ENCODE measurements around the gene FGF22.

- TF ChIP-seq POLR2A (IDR thresholded peaks at IDR 0.05; ENCODE audit: low read depth, low read length) (no peak), BCL11A (IDR thresholded peaks at IDR 0.05; ENCODE audit: low read depth, low read length) (no peak), HCFC1 (IDR thresholded peaks at IDR 0.05; ENCODE audit: low read length) (no peak), KDM1A (IDR thresholded peaks at IDR 0.05; ENCODE audit: borderline replicate concordance) (no peak), MEF2A (IDR thresholded peaks at IDR 0.05; ENCODE audit: insufficient read depth, low read depth, low read length) (no peak), SREBF2 (IDR thresholded peaks at IDR 0.05; ENCODE audit: low read length) (no peak)
- TF ChIP-seq, protein P1, sequence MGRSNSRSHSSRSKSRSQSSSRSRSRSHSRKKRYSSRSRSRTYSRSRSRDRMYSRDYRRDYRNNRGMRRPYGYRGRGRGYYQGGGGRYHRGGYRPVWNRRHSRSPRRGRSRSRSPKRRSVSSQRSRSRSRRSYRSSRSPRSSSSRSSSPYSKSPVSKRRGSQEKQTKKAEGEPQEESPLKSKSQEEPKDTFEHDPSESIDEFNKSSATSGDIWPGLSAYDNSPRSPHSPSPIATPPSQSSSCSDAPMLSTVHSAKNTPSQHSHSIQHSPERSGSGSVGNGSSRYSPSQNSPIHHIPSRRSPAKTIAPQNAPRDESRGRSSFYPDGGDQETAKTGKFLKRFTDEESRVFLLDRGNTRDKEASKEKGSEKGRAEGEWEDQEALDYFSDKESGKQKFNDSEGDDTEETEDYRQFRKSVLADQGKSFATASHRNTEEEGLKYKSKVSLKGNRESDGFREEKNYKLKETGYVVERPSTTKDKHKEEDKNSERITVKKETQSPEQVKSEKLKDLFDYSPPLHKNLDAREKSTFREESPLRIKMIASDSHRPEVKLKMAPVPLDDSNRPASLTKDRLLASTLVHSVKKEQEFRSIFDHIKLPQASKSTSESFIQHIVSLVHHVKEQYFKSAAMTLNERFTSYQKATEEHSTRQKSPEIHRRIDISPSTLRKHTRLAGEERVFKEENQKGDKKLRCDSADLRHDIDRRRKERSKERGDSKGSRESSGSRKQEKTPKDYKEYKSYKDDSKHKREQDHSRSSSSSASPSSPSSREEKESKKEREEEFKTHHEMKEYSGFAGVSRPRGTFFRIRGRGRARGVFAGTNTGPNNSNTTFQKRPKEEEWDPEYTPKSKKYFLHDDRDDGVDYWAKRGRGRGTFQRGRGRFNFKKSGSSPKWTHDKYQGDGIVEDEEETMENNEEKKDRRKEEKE (IDR thresholded peaks at IDR 0.05), result no peak
- TF ChIP-seq, protein P2, sequence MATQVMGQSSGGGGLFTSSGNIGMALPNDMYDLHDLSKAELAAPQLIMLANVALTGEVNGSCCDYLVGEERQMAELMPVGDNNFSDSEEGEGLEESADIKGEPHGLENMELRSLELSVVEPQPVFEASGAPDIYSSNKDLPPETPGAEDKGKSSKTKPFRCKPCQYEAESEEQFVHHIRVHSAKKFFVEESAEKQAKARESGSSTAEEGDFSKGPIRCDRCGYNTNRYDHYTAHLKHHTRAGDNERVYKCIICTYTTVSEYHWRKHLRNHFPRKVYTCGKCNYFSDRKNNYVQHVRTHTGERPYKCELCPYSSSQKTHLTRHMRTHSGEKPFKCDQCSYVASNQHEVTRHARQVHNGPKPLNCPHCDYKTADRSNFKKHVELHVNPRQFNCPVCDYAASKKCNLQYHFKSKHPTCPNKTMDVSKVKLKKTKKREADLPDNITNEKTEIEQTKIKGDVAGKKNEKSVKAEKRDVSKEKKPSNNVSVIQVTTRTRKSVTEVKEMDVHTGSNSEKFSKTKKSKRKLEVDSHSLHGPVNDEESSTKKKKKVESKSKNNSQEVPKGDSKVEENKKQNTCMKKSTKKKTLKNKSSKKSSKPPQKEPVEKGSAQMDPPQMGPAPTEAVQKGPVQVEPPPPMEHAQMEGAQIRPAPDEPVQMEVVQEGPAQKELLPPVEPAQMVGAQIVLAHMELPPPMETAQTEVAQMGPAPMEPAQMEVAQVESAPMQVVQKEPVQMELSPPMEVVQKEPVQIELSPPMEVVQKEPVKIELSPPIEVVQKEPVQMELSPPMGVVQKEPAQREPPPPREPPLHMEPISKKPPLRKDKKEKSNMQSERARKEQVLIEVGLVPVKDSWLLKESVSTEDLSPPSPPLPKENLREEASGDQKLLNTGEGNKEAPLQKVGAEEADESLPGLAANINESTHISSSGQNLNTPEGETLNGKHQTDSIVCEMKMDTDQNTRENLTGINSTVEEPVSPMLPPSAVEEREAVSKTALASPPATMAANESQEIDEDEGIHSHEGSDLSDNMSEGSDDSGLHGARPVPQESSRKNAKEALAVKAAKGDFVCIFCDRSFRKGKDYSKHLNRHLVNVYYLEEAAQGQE (IDR thresholded peaks at IDR 0.05; ENCODE audit: low read depth, low read length), result no peak
Measured at GRCh38 chr19:623175-623916, 16.3 kb upstream of the FGF22 start.

Measured in GM12878 (cell line).